Pancreas (tissue), 10 donors: ENCODE data around the gene SAE1. TPM values are rescaled to one million over a fixed set of nuclear protein-coding genes. Genes with fewer than 3 reads are reported as not detected.

ENCODE experiments used
- ATAC-seq, 4 donors: fragments of 200-7000 bp; cut with Tn5 transposase; one replicate each; pipeline versions ENCODE4 v1.8.0 to v1.9.1; 2020; ENCODE audit warnings: mild to moderate bottlenecking in 4 of 4, moderate library complexity in 4 of 4
- DNase-seq, 6 donors: peaks; one replicate each; pipeline ENCODE4 v3.0.0-alpha.2; 2020
- FAIRE-seq: peaks from 2 replicates; lab custom pipeline; 2012; peaks lifted over from hg19 to GRCh38; lab: Jason Lieb, UNC
- H3K27ac ChIP-seq, 4 donors: fragments of 200-600 bp; sonication (generic); 1 replicate in 3 of 4; 2 replicates in 1 of 4; pipeline versions ENCODE4 v1.5.0 to v1.8.0; 2020
- H3K27me3 ChIP-seq, 4 donors: fragments of 200-600 bp; one replicate each; pipeline ENCODE4 v1.8.0; 2021
- H3K36me3 ChIP-seq, 3 donors: fragments of 200-600 bp; sonication (generic) in 1 of 3; one replicate each; pipeline versions ENCODE4 v1.5.0 to v1.8.0; 2020 to 2021
- H3K4me1 ChIP-seq, 3 donors: fragments of 200-600 bp; one replicate each; pipeline ENCODE4 v1.8.0; 2021
- H3K4me3 ChIP-seq, 4 donors: fragments of 200-600 bp; sonication (generic) in 2 of 4; one replicate each; pipeline versions ENCODE4 v1.5.0 to v1.8.0; 2020 to 2021
- H3K9me3 ChIP-seq, 4 donors: fragments of 200-600 bp; one replicate each; pipeline ENCODE4 v1.8.0; 2021
- CTCF ChIP-seq, 4 donors: fragments of 200-600 bp; sonication (generic) in 3 of 4; IDR thresholded peaks; one replicate each; pipeline versions ENCODE4 v1.5.0 to v1.8.0; 2021; ENCODE audit warnings: antibody characterized with exemption in 4 of 4
- WGBS, 2 donors: extraction: QIAGEN DNeasy Blood & Tissue Kit; methylation state at CpG; one replicate each; pipeline ENCODE4 v1.1.7; 2013; 5-methylcytosine and 5-hydroxymethylcytosine counted together
- intact Hi-C, 3 donors: fragments of 100-400 bp; cut with DNase I; formaldehyde crosslinking; loops; one replicate each; pipeline versions ENCODE4 v1.11.1 to v1.14.2; 2022
- polyA plus RNA-seq, 2 donors: library from polyadenylated mRNA; stranded (reverse); fragments of 200-250 nt; gene quantifications; one replicate each; pipeline ENCODE4 v1.2.3, GENCODE V29; 2013
- total RNA-seq, 6 donors: library from RNA; stranded (reverse); fragmentation: NEBNext Ultra II Directional in 4 of 6; extraction: Animal tissue kit (Norgen Biotek cat#: 25700) in 4 of 6; gene quantifications; one replicate each; pipeline versions ENCODE4 v1.2.1 to v1.2.4, GENCODE V29; 2021 to 2023
- donor health status: healthy with polysubstance abuse.
- donor health status: DM: no; HTN: no; CAD: no; lungs with moderate emphysema.
- donor health status: DM: no; HTN: no; CAD: no.
- donor health status: control.
- donor health status: control.
- donor health status: Bipolar disorder and iron deficiency.
- donor health status: DM: yes; HTN: yes; CAD: no.
- donor health status: DM: no; HTN: no; CAD: no.
- donor health status: DM: no; HTN: no; CAD: no.
- donor health status: DM: yes; HTN: yes; CAD: no.

SAE1 gene
- total and polyA plus RNA-seq, 8 donors: 10.0 to 25.8 (median 20.1) TPM

- no peaks in the 10 kb centered on the region for H3K27me3 ChIP-seq
- H3K27ac ChIP-seq: no peak overlapping the region
- WGBS, 2 donors: 95 to 96% methylated on average over 16 to 17 of the region's 17 CpGs
- FAIRE-seq (no peak), DNase-seq (no peak), ATAC-seq (no peak)
- H3K36me3 ChIP-seq: peaks cover 3 to 73% (median 28%) of the 10 kb centered on the region in 3 donors
- intact Hi-C loops: no loop called here
- no peaks in the 10 kb centered on the region for H3K9me3 ChIP-seq
- no peaks in the 10 kb centered on the region for H3K4me1 ChIP-seq
- TF ChIP-seq CTCF (IDR thresholded peaks at IDR 0.05): no peak
- no peak overlapping the region for H3K4me3 ChIP-seq
Measured at GRCh38 chr19:47086280-47086679, 44.4 kb upstream of the SAE1 start.

GRCh38 chr19:47089767-47090350 lies 40.8 kb upstream of the SAE1 start:
- no peak for ATAC-seq
- DNase-seq: no peak
- FAIRE-seq: no peak
- H3K27ac ChIP-seq: no peak overlapping the region
- intact Hi-C loops: no loop called here
- WGBS, 2 donors: 92 to 94% methylated on average over 21 of the region's 21 CpGs
- H3K36me3 ChIP-seq: peaks cover 0 to 55% (median 4%) of the 10 kb centered on the region in 3 donors
- H3K4me1 ChIP-seq: peaks cover 4 to 8% (median 6%) of the 10 kb centered on the region in 3 donors
- H3K27me3 ChIP-seq: no peaks in the 10 kb centered on the region
- TF ChIP-seq CTCF (IDR thresholded peaks at IDR 0.05): no peak
- H3K4me3 ChIP-seq: no peak overlapping the region
- H3K9me3 ChIP-seq: no peaks in the 10 kb centered on the region

DNA sequence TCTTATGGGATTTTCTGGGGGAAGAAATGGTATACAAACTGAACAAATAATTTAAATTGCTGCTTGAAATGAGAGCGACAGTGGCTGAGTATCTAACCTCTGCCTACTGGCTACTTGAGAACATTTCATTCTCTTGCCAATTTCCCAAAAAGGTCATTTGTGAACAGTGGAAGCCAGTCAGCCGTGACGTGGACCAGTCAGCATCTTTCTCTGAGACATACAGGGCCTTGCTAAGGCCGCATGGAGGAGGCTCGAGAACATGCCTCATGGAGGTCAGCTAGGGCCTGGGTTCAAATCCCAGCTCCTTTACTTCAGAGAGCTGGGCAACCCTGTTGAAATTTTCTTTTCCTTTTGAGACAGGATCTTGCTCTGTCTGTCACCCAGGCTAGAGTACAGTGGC lies 37.4 kb upstream of the SAE1 start:
- FAIRE-seq: no peak
- WGBS, 2 donors: 88 to 93% methylated on average over 5 of the region's 5 CpGs
- no peak for TF ChIP-seq CTCF (IDR thresholded peaks at IDR 0.05)
- Histone ChIP-seq H3K27ac (no peak overlapping the region), H3K9me3 (no peaks in the 10 kb centered on the region), H3K36me3 (peaks cover 0 to 36% (median 0%) of the 10 kb centered on the region in 3 donors), H3K4me3 (no peak overlapping the region), H3K27me3 (no peaks in the 10 kb centered on the region), H3K4me1 (peaks cover 31 to 40% (median 33%) of the 10 kb centered on the region in 3 donors)
- no peak for ATAC-seq
- intact Hi-C loops: no loop called here
- DNase-seq: no peak

DNA sequence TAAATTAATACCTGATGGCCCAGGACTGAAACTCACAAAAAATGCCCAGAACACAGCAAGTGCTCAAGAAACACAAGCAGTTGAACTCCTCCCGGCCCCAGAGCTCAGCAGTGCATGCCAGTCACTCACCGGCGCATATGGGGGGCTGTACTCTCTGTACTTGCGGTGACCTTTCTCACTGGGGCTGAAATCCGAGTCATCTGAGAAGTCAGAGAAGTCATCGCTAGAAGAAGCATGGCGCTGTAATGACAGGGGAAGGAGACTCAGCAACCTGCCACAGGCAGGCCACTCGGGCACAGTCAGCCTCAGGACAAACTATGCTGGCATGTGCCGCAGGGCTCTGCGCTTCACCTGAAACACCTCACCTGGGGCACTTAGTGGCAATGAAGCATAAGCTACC lies 36.8 kb upstream of the SAE1 start:
- no peak for TF ChIP-seq CTCF (IDR thresholded peaks at IDR 0.05)
- Histone ChIP-seq H3K4me3 (no peak overlapping the region), H3K27me3 (no peaks in the 10 kb centered on the region), H3K9me3 (no peaks in the 10 kb centered on the region), H3K36me3 (peaks cover 0 to 32% (median 0%) of the 10 kb centered on the region in 3 donors), H3K27ac (peak overlapping the region in 2 of 4 donors; percentile 93 to 95), H3K4me1 (peaks cover 31 to 46% (median 33%) of the 10 kb centered on the region in 3 donors)
- DNase-seq: peak in 1 of 6 donors; percentile 32
- FAIRE-seq: no peak
- ATAC-seq: no peak
- intact Hi-C loops: no loop called here
- 85 to 86% methylated on average over 10 of the region's 10 CpGs for WGBS, 2 donors
